ENCODE results near the gene PALM2AKAP2.

The PALM2AKAP2 gene

GRCh38 chr9:109739760-109740159, 40.2 kb upstream of the PALM2AKAP2 start:
- TF ChIP-seq EZH2phosphoT487 (IDR thresholded peaks at IDR 0.05; ENCODE audit: borderline replicate concordance), result no peak
- TF ChIP-seq, protein P1, sequence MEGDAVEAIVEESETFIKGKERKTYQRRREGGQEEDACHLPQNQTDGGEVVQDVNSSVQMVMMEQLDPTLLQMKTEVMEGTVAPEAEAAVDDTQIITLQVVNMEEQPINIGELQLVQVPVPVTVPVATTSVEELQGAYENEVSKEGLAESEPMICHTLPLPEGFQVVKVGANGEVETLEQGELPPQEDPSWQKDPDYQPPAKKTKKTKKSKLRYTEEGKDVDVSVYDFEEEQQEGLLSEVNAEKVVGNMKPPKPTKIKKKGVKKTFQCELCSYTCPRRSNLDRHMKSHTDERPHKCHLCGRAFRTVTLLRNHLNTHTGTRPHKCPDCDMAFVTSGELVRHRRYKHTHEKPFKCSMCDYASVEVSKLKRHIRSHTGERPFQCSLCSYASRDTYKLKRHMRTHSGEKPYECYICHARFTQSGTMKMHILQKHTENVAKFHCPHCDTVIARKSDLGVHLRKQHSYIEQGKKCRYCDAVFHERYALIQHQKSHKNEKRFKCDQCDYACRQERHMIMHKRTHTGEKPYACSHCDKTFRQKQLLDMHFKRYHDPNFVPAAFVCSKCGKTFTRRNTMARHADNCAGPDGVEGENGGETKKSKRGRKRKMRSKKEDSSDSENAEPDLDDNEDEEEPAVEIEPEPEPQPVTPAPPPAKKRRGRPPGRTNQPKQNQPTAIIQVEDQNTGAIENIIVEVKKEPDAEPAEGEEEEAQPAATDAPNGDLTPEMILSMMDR (conservative IDR thresholded peaks at IDR 0.05; ENCODE audit: low read length), result no peak
- H3K4me2 ChIP-seq (ENCODE audit: low read depth, low read length, poor library complexity, severe bottlenecking), result no peak overlapping the region
- no peaks in the 10 kb centered on the region for H3K79me2 ChIP-seq (ENCODE audit: insufficient read depth, low read length)

GRCh38 chr9:109742776-109743348, 37.1 kb upstream of the PALM2AKAP2 start:
- H3K27me3 ChIP-seq (ENCODE audit: insufficient read depth, low read length, poor library complexity, severe bottlenecking), result no peaks in the 10 kb centered on the region
- no peaks in the 10 kb centered on the region for H4K20me1 ChIP-seq (ENCODE audit: insufficient read depth, low read length, poor library complexity, severe bottlenecking)
- no peak overlapping the region for H3K4me2 ChIP-seq (ENCODE audit: low read depth, low read length, poor library complexity, severe bottlenecking)
- H3K9me2 ChIP-seq (replicated peaks; ENCODE audit: low read depth, low read length), result no peaks in the 10 kb centered on the region
- H3K79me2 ChIP-seq (ENCODE audit: insufficient read depth, low read length), result no peaks in the 10 kb centered on the region
- no peaks in the 10 kb centered on the region for H3K36me3 ChIP-seq (ENCODE audit: insufficient read depth, low read length)
- H3K4me3 ChIP-seq (ENCODE audit: low read length, poor library complexity, severe bottlenecking), result no peak overlapping the region
- TF ChIP-seq, protein P1 (conservative IDR thresholded peaks at IDR 0.05; ENCODE audit: low read length), result no peak
- TF ChIP-seq EZH2phosphoT487 (IDR thresholded peaks at IDR 0.05; ENCODE audit: borderline replicate concordance), result no peak
- no peaks in the 10 kb centered on the region for H3K9me3 ChIP-seq (ENCODE audit: insufficient read depth, low read depth, low read length)
- H3K4me1 ChIP-seq (ENCODE audit: insufficient read depth, low read length, poor library complexity, severe bottlenecking), result no peaks in the 10 kb centered on the region
- no peaks in the 10 kb centered on the region for H3F3A ChIP-seq (ENCODE audit: low read depth)
- H2AFZ ChIP-seq (ENCODE audit: low read length), result no peak overlapping the region
- no peak overlapping the region for H3K9ac ChIP-seq (ENCODE audit: low read depth, low read length, poor library complexity, severe bottlenecking)

More at GRCh38 chr9:109739760-109740159, 40.2 kb upstream of the PALM2AKAP2 start:
- Histone ChIP-seq H4K20me1 (ENCODE audit: insufficient read depth, low read length, poor library complexity, severe bottlenecking) (no peaks in the 10 kb centered on the region), H3F3A (ENCODE audit: low read depth) (no peaks in the 10 kb centered on the region), H3K27me3 (ENCODE audit: insufficient read depth, low read length, poor library complexity, severe bottlenecking) (no peaks in the 10 kb centered on the region), H3K9me2 (replicated peaks; ENCODE audit: low read depth, low read length) (no peaks in the 10 kb centered on the region), H3K4me3 (ENCODE audit: low read length, poor library complexity, severe bottlenecking) (no peak overlapping the region), H3K36me3 (ENCODE audit: insufficient read depth, low read length) (no peaks in the 10 kb centered on the region), H3K4me1 (ENCODE audit: insufficient read depth, low read length, poor library complexity, severe bottlenecking) (no peaks in the 10 kb centered on the region), H3K9ac (ENCODE audit: low read depth, low read length, poor library complexity, severe bottlenecking) (no peak overlapping the region), H3K9me3 (ENCODE audit: insufficient read depth, low read depth, low read length) (no peaks in the 10 kb centered on the region), H2AFZ (ENCODE audit: low read length) (no peak overlapping the region)

DNA sequence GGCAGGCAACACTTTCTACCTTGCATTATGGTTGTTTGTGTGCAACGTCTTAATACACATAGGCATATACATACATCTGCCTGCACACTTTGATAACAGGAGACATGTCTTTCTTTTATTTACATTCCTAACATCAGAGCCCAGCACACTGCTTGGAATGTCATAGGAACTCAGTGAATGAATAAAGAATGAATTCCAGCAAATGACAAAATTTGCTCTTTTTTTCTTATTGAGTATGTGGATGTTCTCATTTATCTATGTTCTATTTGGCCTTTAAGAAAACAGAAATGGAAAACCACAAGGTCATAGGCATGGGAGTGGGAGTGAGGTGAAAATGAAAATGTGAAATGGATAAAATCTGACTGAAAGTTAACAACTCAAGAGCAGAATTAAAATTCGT, 36.3 kb upstream of the PALM2AKAP2 start:
- no peaks in the 10 kb centered on the region for H3K36me3 ChIP-seq (ENCODE audit: insufficient read depth, low read length)
- H2AFZ ChIP-seq (ENCODE audit: low read length), result no peak overlapping the region
- H3K9me2 ChIP-seq (replicated peaks; ENCODE audit: low read depth, low read length), result no peaks in the 10 kb centered on the region
- H3K27me3 ChIP-seq (ENCODE audit: insufficient read depth, low read length, poor library complexity, severe bottlenecking), result no peaks in the 10 kb centered on the region
- no peaks in the 10 kb centered on the region for H3K9me3 ChIP-seq (ENCODE audit: insufficient read depth, low read depth, low read length)
- H3F3A ChIP-seq (ENCODE audit: low read depth), result no peaks in the 10 kb centered on the region
- H3K4me3 ChIP-seq (ENCODE audit: low read length, poor library complexity, severe bottlenecking), result no peak overlapping the region
- H3K4me2 ChIP-seq (ENCODE audit: low read depth, low read length, poor library complexity, severe bottlenecking), result no peak overlapping the region
- H3K9ac ChIP-seq (ENCODE audit: low read depth, low read length, poor library complexity, severe bottlenecking), result no peak overlapping the region
- TF ChIP-seq, protein P1 (conservative IDR thresholded peaks at IDR 0.05; ENCODE audit: low read length), result no peak
- TF ChIP-seq EZH2phosphoT487 (IDR thresholded peaks at IDR 0.05; ENCODE audit: borderline replicate concordance), result no peak
- H4K20me1 ChIP-seq (ENCODE audit: insufficient read depth, low read length, poor library complexity, severe bottlenecking), result no peaks in the 10 kb centered on the region
- no peaks in the 10 kb centered on the region for H3K79me2 ChIP-seq (ENCODE audit: insufficient read depth, low read length)
- H3K4me1 ChIP-seq (ENCODE audit: insufficient read depth, low read length, poor library complexity, severe bottlenecking), result no peaks in the 10 kb centered on the region
